Prostate gland (tissue), 2 donors: Measurements from ENCODE around the gene CACNA1F.

Source experiments
- POLR2A ChIP-seq: fragments of 450-650 bp; IDR thresholded peaks from one replicate; pipeline ENCODE4 v1.6.1; 2016; ENCODE audit warnings: antibody characterized with exemption, mild to moderate bottlenecking
- TF ChIP-seq, protein P1 (sequence below), 4 experiments: fragments of 200-600 bp in 2 of 4; fragments of 450-650 bp in 2 of 4; sonication (generic) in 2 of 4; IDR thresholded peaks; 1 replicate in 3 of 4; 2 replicates in 1 of 4; pipeline ENCODE4 v1.5.1; 2016 to 2019; ENCODE audit warnings: antibody characterized with exemption in 4 of 4, mild to moderate bottlenecking in 2 of 4, moderate library complexity in 2 of 4

DNA sequence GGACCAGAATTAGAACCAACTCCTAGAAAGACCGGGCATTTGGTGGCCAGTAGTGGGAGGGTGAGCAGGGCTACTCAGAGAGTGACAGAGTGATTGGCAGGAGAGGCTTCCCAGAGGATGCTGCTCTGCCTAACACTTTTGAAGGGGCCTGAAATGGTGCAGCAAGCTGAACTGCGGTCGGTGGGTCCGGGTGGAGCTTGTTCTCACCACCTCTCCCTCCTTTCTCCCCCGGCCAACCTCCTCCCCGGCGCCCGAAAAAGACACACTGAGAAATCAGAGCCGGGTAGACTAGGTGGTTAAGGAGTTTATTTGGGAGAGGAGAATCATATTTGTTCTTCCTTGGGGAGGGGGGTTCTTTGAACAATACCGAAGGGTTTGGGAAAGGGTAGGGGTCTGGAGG, 45.6 kb downstream of the CACNA1F start:
- TF ChIP-seq, protein P1, sequence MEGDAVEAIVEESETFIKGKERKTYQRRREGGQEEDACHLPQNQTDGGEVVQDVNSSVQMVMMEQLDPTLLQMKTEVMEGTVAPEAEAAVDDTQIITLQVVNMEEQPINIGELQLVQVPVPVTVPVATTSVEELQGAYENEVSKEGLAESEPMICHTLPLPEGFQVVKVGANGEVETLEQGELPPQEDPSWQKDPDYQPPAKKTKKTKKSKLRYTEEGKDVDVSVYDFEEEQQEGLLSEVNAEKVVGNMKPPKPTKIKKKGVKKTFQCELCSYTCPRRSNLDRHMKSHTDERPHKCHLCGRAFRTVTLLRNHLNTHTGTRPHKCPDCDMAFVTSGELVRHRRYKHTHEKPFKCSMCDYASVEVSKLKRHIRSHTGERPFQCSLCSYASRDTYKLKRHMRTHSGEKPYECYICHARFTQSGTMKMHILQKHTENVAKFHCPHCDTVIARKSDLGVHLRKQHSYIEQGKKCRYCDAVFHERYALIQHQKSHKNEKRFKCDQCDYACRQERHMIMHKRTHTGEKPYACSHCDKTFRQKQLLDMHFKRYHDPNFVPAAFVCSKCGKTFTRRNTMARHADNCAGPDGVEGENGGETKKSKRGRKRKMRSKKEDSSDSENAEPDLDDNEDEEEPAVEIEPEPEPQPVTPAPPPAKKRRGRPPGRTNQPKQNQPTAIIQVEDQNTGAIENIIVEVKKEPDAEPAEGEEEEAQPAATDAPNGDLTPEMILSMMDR (IDR thresholded peaks at IDR 0.05), result no peak
- TF ChIP-seq POLR2A, result no peak
